Natural killer cell treated with Interleukin-12 subunit alpha and Interleukin-12 subunit beta and Interleukin-15 and Interleukin-18, amount 100 ng/mL, for 72 hours (primary cell): ENCODE data around the gene HIP1. TPM values are rescaled to one million over a fixed set of nuclear protein-coding genes. Genes with fewer than 3 reads are reported as not detected.
A peak's percentile ranks its signal among the peaks of the same experiment; 100 is the strongest.

Source experiments
- ATAC-seq, 2 donors: fragments of 150-1000 bp; cut with Tn5 transposase in 1 of 2; sonication (Bioruptor Pico), chemical (Tn5 transposase) in 1 of 2; 2 replicates each; pipeline ENCODE4 v1.10.0; 2021
- DNase-seq: peaks from one replicate; pipeline ENCODE4 v3.0.0; 2022; ENCODE audit warnings: low spot score
- H3K27ac Mint-ChIP-seq, 2 donors: 1 replicate in 1 of 2; 2 replicates in 1 of 2; pipeline ENCODE4 v1.8.0; 2022; ENCODE audit warnings: mixed read lengths in 2 of 2, mild to moderate bottlenecking in 1 of 2, moderate library complexity in 1 of 2
- H3K27me3 Mint-ChIP-seq, 2 donors: 1 replicate in 1 of 2; 2 replicates in 1 of 2; pipeline ENCODE4 v1.8.0; 2022; ENCODE audit warnings: mixed read lengths in 2 of 2
- H3K36me3 Mint-ChIP-seq: one replicate; pipeline ENCODE4 v1.8.0; 2022; ENCODE audit warnings: mixed read lengths
- H3K4me1 Mint-ChIP-seq, 2 donors: 1 replicate in 1 of 2; 2 replicates in 1 of 2; pipeline ENCODE4 v1.8.0; 2022; ENCODE audit warnings: low read depth in 2 of 2, mixed read lengths in 2 of 2, mild to moderate bottlenecking in 1 of 2
- H3K4me3 Mint-ChIP-seq: one replicate; pipeline ENCODE4 v1.8.0; 2022; ENCODE audit warnings: mixed read lengths
- H3K9me3 Mint-ChIP-seq: 2 replicates; pipeline ENCODE4 v1.8.0; 2022; ENCODE audit warnings: mixed read lengths
- total RNA-seq, 2 donors: library from RNA; stranded (reverse); gene quantifications; one replicate each; pipeline ENCODE4 v1.2.3, GENCODE V29; 2022

The HIP1 gene
- total RNA-seq, 2 donors from 2014 or later: 13.5 to 22.0 TPM

DNA sequence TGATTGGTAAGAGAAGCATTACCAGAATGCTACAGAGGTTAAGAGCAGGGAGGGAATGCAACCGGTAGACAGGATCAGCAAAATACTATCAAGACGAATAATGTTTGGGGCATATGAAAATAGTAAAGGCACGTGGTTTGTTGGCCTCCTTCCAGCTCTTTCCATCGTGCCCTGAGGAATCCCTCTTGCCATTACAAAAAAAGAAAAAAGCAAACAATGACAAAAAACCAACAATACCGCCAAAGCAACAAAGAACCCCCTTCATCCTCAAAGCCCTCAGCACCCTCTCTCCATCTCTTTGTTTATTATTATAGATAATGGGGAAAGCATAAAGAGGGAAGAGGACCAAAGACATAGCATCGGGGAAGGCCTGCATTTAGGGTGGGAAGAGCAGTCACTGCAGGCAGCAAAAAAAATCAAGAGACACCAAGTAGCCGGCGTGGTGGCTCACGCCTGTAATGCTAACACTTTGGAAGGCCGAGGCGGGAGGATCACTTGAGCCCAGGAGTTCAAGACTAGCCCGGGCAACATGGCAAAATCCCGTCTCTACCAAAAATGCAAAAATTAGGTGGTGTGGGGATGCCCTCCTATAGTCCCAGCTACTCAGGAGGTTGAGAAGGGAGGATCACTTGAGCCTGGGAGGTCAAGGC lies 78.0 kb downstream of the HIP1 start:
- ATAC-seq: no peak

DNA sequence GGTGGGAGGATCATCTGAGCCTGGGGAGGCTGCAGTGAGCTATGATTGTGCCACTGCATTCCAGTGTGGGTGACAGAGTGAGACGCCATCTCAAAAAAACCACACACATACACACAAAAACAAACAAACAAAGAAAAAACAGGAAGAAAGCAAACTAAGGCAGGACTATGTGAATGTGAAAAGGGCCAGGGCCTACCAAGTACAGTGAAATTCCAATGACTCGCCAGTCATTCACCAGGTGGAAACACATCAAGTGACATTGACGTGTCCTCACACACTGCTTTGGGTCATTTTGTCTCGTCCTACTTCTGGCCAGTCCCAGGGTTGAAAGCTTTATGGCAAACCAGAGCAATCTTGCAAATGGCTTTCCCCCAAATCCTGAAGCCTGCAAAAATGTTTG lies 79.9 kb downstream of the HIP1 start:
- Mint-ChIP-seq H3K27ac (no peak overlapping the region), H3K27me3 (no peaks in the 10 kb centered on the region), H3K4me3 (no peak overlapping the region), H3K36me3 (no peaks in the 10 kb centered on the region), H3K9me3 (no peaks in the 10 kb centered on the region), H3K4me1 (no peaks in the 10 kb centered on the region)
- DNase-seq (no peak), ATAC-seq (no peak)

More for the DNA sequence above, 78.0 kb downstream of the HIP1 start:
- H3K4me3 Mint-ChIP-seq: no peak overlapping the region
- no peaks in the 10 kb centered on the region for H3K4me1 Mint-ChIP-seq
- no peak for DNase-seq
- H3K27me3 Mint-ChIP-seq: no peaks in the 10 kb centered on the region
- H3K9me3 Mint-ChIP-seq: no peaks in the 10 kb centered on the region
- peak overlapping the region in 1 of 2 donors; percentile 56 for H3K27ac Mint-ChIP-seq
- H3K36me3 Mint-ChIP-seq: no peaks in the 10 kb centered on the region

DNA sequence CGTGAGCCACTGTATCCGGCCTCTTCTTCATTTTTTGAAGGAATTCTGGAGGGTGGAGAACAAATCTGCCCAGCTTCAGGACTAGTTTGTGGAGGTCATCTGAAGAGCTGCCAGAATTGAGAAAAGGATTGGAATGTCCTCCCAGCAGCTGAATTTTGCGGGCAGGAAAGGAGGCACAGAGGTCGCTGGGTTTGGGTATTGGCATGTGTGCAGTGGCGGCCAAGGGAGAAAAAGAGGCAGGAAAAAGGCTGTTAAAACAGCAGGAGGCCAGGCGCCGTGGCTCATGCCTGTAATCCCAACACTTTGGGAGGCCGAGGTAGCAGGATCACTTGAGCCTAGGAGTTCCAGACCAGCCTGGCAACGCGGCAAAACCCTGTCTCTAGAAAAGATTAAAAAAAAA lies 80.4 kb downstream of the HIP1 start:
- H3K4me1 Mint-ChIP-seq: no peaks in the 10 kb centered on the region
- no peak for ATAC-seq
- no peaks in the 10 kb centered on the region for H3K36me3 Mint-ChIP-seq
- no peaks in the 10 kb centered on the region for H3K9me3 Mint-ChIP-seq
- H3K27me3 Mint-ChIP-seq: no peaks in the 10 kb centered on the region
- H3K27ac Mint-ChIP-seq: no peak overlapping the region
- no peak overlapping the region for H3K4me3 Mint-ChIP-seq
- no peak for DNase-seq

DNA sequence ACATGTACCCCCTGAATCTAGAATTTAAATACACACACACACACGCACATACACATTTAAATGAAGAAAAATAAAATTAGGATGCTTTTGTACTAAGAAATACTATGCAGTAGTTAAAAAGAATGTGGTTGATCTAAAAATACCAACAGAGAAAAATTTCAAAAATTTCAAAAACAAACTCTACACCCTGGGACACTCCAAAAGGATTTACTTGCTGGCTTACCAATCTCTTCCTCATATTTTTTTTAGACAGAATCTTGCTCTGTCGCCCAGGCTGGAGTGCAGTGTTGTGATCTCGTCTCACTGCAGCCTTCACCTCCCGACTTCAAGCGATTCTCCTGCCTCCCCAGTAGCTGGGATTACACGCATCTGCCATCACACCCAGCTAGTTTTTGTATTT lies 80.9 kb downstream of the HIP1 start:
- DNase-seq: no peak
- Mint-ChIP-seq H3K4me3 (no peak overlapping the region), H3K27ac (no peak overlapping the region), H3K36me3 (no peaks in the 10 kb centered on the region), H3K9me3 (no peaks in the 10 kb centered on the region), H3K27me3 (no peaks in the 10 kb centered on the region), H3K4me1 (no peaks in the 10 kb centered on the region)
- no peak for ATAC-seq

DNA sequence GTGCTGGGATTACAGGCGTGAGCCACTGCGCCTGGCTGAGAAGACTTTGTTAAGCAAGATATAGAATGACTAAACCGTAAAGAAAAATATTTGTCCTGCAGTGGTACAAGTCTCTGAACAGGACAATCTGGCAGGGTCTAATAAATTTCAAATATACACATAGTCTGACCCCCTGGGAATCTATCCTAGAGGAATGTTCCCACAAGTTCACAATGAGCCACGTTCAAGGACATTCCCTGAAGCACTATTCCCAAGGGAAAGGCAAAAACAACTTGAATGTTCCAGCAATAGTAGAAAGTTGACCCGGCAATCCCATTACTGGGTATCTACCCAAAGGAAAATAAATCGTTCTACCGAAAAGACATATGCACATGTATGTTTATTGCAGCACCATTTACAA lies 82.0 kb downstream of the HIP1 start:
- H3K36me3 Mint-ChIP-seq: no peaks in the 10 kb centered on the region
- H3K27ac Mint-ChIP-seq: no peak overlapping the region
- no peak for ATAC-seq
- no peak overlapping the region for H3K4me3 Mint-ChIP-seq
- H3K27me3 Mint-ChIP-seq: no peaks in the 10 kb centered on the region
- H3K4me1 Mint-ChIP-seq: no peaks in the 10 kb centered on the region
- H3K9me3 Mint-ChIP-seq: no peaks in the 10 kb centered on the region
- no peak for DNase-seq

DNA sequence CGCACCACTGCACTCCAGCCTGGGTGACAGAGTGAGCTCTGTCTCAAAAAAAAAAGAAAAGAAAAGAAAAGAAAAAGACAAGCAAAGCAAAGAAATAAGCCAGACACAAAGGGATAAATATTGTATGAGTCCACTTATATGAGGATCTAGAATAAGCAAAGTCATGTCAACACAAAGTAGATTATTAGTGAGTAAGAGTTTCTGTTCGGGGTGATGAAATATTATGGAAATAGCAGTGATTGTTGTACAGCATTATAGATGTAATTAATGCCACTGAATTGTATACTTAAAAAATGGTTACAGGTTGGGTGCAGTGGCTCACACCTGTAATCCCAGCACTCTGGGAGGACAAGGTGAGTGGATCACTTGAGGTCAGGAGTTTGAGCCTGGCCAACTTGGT lies 83.2 kb downstream of the HIP1 start:
- Mint-ChIP-seq H3K4me1 (no peaks in the 10 kb centered on the region), H3K36me3 (no peaks in the 10 kb centered on the region), H3K9me3 (no peaks in the 10 kb centered on the region), H3K27ac (no peak overlapping the region), H3K27me3 (no peaks in the 10 kb centered on the region), H3K4me3 (no peak overlapping the region)
- ATAC-seq: no peak
- no peak for DNase-seq

DNA sequence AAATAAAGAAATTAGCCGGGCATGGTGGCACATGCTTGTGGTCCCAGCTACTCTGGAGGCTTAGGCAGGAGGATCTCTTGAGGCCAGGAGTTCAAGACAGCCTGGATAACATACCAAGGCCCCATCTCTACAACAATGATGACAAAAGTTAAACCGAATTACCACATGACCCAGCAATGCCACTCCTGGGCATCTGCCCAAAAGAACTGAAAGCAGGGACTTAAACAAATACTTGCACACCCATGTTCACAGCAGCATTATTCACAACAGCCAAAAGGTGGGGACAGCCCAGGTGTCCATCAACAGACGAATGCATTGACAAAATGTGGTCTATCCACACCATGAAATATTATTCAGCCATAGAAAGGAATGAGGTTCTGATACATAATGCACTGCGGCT lies 83.9 kb downstream of the HIP1 start:
- Mint-ChIP-seq H3K4me3 (no peak overlapping the region), H3K4me1 (no peaks in the 10 kb centered on the region), H3K27me3 (no peaks in the 10 kb centered on the region), H3K27ac (no peak overlapping the region), H3K36me3 (no peaks in the 10 kb centered on the region), H3K9me3 (no peaks in the 10 kb centered on the region)
- ATAC-seq (no peak), DNase-seq (no peak)

DNA sequence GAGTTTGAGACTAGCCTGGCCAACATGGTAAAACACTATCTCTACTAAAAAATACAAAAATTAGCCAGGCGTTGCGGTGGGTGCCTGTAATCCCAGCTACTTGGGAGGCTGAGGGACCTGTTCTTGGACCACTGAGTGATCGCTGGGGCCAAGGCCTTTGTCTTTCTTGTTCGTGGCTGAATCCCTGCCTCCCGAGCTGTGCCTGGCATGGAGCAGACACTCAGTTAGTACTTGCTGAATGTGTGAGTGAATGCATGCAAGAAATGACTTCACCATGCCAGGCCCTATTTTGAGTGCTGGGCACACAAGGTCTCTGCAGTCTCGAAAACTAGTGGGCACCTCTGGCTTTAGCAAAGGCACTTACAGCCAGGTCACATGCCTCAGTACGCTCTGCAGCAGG lies 85.1 kb downstream of the HIP1 start:
- no peak overlapping the region for H3K27ac Mint-ChIP-seq

DNA sequence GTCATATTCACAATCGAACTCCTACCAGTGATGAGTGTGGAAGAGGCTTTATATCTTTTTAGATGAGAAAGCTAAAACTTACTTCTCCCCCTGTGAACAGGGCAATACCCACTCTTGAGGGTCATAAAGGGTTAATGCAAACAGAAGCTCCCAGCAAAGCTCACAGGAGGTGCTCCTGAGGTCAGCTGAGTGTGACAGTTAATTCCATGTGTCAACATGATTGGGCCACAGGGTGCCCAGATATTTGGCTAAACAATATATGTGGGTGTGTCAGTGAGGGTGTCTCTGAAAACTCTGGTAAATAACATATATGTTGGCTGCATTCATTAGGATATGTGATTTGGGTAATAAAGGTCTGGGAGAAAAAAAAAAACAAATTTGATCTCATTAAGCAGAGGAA lies 86.0 kb downstream of the HIP1 start:
- DNase-seq: no peak
- Mint-ChIP-seq H3K9me3 (no peaks in the 10 kb centered on the region), H3K4me1 (peaks cover 0 to 2% of the 10 kb centered on the region in 2 donors), H3K27me3 (no peaks in the 10 kb centered on the region), H3K36me3 (no peaks in the 10 kb centered on the region), H3K4me3 (no peak overlapping the region), H3K27ac (no peak overlapping the region)
- no peak for ATAC-seq

More for the DNA sequence above, 85.1 kb downstream of the HIP1 start:
- Mint-ChIP-seq H3K27me3 (no peaks in the 10 kb centered on the region), H3K4me1 (no peaks in the 10 kb centered on the region), H3K36me3 (no peaks in the 10 kb centered on the region), H3K9me3 (no peaks in the 10 kb centered on the region), H3K4me3 (no peak overlapping the region)
- ATAC-seq: no peak
- no peak for DNase-seq

DNA sequence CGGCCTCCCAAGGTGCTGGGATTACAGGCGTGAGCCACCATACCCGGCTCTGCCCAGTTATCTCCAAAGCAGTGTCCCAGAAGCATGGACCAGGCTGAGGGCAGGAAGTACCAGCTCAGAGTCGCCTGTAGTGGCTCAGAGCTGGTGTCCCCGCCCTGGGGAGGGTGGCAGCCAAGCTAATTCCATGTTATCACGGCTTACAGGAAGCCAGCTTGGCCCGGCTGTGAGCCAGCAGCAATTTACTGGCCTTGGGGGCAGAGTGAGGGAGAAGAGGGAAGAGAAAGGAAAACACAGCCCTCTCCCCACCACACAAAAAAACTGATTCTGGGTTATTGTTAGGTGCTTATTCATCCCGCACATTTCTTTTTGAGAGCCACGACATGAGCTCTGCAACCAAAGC lies 88.1 kb downstream of the HIP1 start:
- Mint-ChIP-seq H3K4me1 (peaks cover 0 to 6% of the 10 kb centered on the region in 2 donors), H3K9me3 (no peaks in the 10 kb centered on the region), H3K27ac (no peak overlapping the region), H3K36me3 (no peaks in the 10 kb centered on the region), H3K4me3 (no peak overlapping the region), H3K27me3 (no peaks in the 10 kb centered on the region)
- DNase-seq (no peak), ATAC-seq (no peak)

DNA sequence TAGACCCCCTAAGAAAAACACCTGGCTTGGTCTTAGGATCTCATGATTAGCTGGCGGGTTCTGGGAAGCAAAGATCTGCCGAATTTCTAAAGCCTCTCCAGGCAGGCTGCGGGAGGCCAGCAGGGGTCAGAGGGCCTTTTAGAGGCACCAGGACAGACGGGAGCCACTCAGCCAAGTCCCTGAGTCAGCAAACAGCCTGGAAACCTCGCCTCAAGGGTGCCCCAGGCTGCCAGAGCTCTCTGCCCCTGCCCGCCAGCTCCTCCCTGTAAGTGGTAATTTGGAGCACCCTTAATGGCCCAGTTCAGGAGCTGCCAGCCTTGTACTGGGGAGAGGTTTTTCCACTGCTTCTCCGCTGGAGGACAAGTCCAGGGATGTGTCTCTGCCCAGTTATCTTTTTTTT lies 88.7 kb downstream of the HIP1 start:
- no peak overlapping the region for H3K27ac Mint-ChIP-seq
- no peak overlapping the region for H3K4me3 Mint-ChIP-seq
- no peak for DNase-seq
- H3K36me3 Mint-ChIP-seq: no peaks in the 10 kb centered on the region
- peaks cover 0 to 6% of the 10 kb centered on the region in 2 donors for H3K4me1 Mint-ChIP-seq
- H3K27me3 Mint-ChIP-seq: no peaks in the 10 kb centered on the region
- no peaks in the 10 kb centered on the region for H3K9me3 Mint-ChIP-seq
- no peak for ATAC-seq

DNA sequence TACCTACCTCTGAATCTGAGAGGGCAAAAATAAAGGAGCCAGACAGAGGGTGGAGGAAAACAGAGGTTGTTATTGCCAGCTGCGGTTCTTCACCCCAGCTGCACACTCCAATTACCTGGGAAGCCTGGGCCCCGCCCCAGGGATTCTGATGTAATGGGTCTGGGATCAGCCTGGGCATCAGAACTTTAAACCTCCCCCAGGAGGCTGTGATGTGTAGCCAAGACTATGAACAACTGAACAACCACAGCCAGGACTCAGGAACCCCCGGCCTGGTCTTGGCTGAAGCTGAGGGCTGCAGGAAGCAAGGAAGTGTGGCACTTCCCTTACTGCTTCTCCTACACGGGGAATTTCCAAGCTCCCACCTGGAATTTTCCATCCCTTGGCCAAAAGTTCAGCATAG lies 89.3 kb downstream of the HIP1 start:
- DNase-seq (no peak), ATAC-seq (no peak)
- no peak overlapping the region for H3K27ac Mint-ChIP-seq
- peaks cover 0 to 6% of the 10 kb centered on the region in 2 donors for H3K4me1 Mint-ChIP-seq
- no peak overlapping the region for H3K4me3 Mint-ChIP-seq
- no peaks in the 10 kb centered on the region for H3K27me3 Mint-ChIP-seq
- no peaks in the 10 kb centered on the region for H3K36me3 Mint-ChIP-seq
- H3K9me3 Mint-ChIP-seq: no peaks in the 10 kb centered on the region

DNA sequence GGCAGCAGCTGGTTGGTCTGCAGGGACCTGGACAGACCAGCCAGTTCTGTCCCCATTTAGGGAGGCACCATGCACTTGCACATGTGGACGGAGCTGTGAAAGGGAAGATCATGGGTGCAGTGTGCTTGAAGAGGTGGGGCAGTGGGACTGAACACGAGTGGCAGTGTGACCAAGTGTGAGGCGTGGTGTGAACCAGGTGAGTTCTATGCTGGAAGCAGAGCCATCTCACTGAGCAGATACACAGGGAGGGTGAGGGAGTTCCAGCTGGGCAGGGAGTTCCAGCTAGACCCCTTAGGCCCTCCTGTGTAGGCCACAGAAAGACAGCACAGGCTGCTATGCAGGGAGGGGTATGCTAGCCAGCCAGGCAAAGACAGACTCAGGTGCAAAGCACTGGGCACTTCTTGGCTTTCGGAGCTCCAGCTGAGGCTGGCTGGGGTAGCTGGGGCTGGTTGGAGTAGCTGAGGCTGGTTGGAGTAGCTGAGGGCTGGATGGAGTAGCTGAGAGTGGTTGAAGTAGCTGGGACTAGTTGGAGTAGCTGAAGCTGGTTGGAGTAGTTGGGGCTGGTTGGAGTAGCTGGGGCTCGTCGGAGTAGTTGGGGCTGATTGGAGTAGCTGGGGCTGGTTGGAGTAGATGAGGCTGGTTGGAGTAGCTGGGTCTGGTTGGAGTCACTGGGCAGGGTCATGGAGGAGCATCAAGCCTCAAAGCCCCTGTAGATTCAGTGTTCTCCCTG lies 90.9 kb downstream of the HIP1 start:
- peaks cover 0 to 6% of the 10 kb centered on the region in 2 donors for H3K4me1 Mint-ChIP-seq
- H3K27me3 Mint-ChIP-seq: no peaks in the 10 kb centered on the region
- no peak overlapping the region for H3K4me3 Mint-ChIP-seq
- ATAC-seq: peak in 1 of 2 donors; percentile 38
- H3K36me3 Mint-ChIP-seq: no peaks in the 10 kb centered on the region
- H3K9me3 Mint-ChIP-seq: no peaks in the 10 kb centered on the region
- no peak for DNase-seq
- H3K27ac Mint-ChIP-seq: no peak overlapping the region

DNA sequence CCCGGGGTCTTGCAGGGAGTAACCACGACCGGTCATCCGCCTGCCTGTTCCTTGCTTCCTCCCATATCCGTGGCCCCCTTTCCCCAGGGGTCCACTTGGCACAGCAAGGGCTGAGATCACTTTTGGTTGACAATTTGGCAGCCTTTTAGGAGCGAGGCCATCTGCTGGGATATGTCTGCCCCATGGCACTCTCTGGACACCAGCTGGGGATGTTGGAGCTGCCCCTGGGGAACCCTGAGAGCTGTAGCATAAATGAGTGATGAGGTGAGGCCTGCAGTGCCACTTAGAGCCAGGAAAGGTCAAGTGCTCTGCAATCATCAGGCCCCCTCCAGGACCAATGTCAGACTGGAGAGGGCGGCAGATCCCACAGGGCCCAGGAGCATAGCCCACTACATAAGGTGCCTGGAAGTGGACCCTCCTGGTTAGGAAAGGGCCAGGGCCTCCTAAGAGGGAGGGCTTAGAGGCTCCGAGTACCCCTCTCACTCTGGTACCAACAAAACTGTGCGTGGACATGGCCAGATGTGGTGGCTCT lies 92.1 kb downstream of the HIP1 start:
- no peaks in the 10 kb centered on the region for H3K27me3 Mint-ChIP-seq
- no peak overlapping the region for H3K27ac Mint-ChIP-seq
- H3K9me3 Mint-ChIP-seq: no peaks in the 10 kb centered on the region
- no peaks in the 10 kb centered on the region for H3K36me3 Mint-ChIP-seq
- H3K4me3 Mint-ChIP-seq: no peak overlapping the region
- DNase-seq (no peak), ATAC-seq (no peak)
- H3K4me1 Mint-ChIP-seq: peaks cover 4 to 11% of the 10 kb centered on the region in 2 donors
